ENCODE results near the gene GNE.
A peak's percentile ranks its signal among the peaks of the same experiment; 100 is the strongest.

DNA sequence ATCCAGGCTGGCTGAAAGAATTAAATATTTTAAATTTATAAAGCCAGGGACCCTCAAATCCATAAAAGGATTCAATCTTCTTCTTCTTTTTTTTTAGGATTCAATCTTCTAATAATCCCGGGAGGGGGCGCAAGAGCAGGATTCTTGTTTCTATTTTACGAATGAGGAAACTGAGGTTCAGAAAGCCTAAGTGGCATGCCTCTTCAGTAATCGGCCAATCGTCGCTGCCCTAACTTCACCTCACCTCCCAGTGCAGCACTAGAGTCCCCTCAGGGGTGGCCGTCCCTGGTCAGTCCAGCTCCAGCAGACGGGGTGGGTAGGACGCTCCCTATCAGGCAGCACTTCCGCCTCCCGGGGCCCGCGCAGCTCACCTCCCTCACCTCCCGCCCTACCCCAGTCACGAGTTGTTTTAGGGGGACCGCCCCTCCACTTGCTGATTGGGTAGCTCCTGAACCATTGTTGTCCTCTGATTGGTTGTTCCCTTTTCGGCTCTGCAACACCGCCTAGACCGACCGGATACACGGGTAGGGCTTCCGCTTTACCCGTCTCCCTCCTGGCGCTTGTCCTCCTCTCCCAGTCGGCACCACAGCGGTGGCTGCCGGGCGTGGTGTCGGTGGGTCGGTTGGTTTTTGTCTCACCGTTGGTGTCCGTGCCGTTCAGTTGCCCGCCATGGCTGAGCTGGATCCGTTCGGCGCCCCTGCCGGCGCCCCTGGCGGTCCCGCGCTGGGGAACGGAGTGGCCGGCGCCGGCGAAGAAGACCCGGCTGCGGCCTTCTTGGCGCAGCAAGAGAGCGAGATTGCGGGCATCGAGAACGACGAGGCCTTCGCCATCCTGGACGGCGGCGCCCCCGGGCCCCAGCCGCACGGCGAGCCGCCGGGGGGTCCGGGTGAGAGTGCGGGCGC lies 67.6 kb downstream of the GNE start, which contains the start of gene CLTA:
- TF ChIP-seq CTCF (IDR thresholded peaks at IDR 0.05) (peak; percentile 56), EZH2 (IDR thresholded peaks at IDR 0.05) (no peak)

All from neural progenitor cell (in vitro differentiated cells).